Body of pancreas (tissue), 4 donors: ENCODE measurements around the gene DNAI2.

ENCODE experiments used
- POLR2A ChIP-seq, 3 donors: fragments of 450-650 bp; IDR thresholded peaks; one replicate each; pipeline ENCODE4 v1.6.1; 2016; ENCODE audit warnings: antibody characterized with exemption in 3 of 3, mild to moderate bottlenecking in 2 of 3
- TF ChIP-seq, protein P1 (sequence below), 7 experiments: fragments of 450-650 bp in 4 of 7; fragments of 200-600 bp in 3 of 7; sonication (generic) in 3 of 7; IDR thresholded peaks; one replicate each; pipeline ENCODE4 v1.5.1; 2016 to 2019; ENCODE audit warnings: antibody characterized with exemption in 7 of 7

DNA sequence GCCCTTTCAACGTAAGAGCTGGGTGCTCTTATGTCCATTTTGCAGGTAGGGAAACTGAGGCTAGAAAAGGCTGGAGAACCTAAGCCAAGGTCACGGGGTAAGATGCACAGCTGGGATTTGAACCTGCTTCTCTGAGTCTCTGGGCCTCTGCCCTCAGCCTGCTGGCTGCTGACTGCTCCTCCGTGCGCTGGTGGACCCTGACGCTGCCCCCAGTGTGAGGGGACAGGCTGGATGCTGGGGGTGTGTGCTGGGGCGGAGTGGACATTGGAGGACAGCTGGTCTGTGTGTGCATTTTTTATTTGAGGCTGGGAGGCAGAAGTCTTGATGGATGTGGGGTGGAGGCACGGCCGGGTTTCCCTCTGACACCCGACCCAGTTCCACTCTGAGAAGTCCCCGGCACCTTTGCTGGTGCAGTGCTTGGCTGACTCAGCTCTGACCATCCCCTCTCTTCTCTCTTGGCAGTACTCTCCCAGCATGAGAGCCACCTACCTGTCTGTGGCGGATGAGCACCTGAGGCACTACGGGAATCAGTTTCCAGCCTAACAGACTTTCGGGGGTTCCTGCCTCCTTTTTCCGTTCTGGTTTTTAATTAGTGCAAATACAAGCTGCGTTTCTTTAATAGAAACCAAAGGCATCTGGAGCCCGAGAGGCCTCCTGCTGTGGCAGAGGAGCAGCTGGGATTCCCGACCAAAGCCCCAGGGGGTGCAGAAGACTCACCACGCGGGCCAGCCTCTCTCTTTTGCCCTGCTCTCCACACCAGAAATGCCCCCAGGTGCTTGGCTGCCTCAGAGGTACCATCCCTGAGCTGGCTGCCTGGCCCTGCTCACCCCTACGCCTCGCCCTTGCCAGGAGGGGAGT, 14.1 kb upstream of the DNAI2 start:
- TF ChIP-seq, protein P1, sequence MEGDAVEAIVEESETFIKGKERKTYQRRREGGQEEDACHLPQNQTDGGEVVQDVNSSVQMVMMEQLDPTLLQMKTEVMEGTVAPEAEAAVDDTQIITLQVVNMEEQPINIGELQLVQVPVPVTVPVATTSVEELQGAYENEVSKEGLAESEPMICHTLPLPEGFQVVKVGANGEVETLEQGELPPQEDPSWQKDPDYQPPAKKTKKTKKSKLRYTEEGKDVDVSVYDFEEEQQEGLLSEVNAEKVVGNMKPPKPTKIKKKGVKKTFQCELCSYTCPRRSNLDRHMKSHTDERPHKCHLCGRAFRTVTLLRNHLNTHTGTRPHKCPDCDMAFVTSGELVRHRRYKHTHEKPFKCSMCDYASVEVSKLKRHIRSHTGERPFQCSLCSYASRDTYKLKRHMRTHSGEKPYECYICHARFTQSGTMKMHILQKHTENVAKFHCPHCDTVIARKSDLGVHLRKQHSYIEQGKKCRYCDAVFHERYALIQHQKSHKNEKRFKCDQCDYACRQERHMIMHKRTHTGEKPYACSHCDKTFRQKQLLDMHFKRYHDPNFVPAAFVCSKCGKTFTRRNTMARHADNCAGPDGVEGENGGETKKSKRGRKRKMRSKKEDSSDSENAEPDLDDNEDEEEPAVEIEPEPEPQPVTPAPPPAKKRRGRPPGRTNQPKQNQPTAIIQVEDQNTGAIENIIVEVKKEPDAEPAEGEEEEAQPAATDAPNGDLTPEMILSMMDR (IDR thresholded peaks at IDR 0.05): no peak
- no peak for TF ChIP-seq POLR2A (IDR thresholded peaks at IDR 0.05)
